Common myeloid progenitor, CD34-positive (primary cell): Measurements from ENCODE around the gene FAM177B.
"Not testable (repeated sequence)": the region's sequence is repeated elsewhere in the genome, so short reads cannot be mapped to it uniquely, and the experiment has no call there.

ENCODE experiments used
- CTCF ChIA-PET: fragments of 350-600 bp; sonication (Branson Sonifier 250); formaldehyde crosslinking; loops from one replicate; lab custom pipeline; 2021; ENCODE audit warnings: antibody characterized with exemption; lab: Charles Lee
- POLR2A ChIA-PET: fragments of 350-600 bp; sonication (Branson Sonifier 250); formaldehyde crosslinking; loops from one replicate; lab custom pipeline; 2021; ENCODE audit warnings: antibody characterized with exemption; lab: Charles Lee
- DNase-seq, 3 donors: peaks; one replicate each; pipeline versions ENCODE4 v3.0.0 to v3.0.0-alpha.2; 2013
- H3K27ac ChIP-seq, 2 experiments: 1 replicate in 1 of 2; 2 replicates in 1 of 2; pipeline ENCODE4 v1.7.0; 2013; ENCODE audit warnings: inconsistent platforms in 2 of 2, low read length in 2 of 2, mild to moderate bottlenecking in 2 of 2, low read depth in 1 of 2, moderate library complexity in 1 of 2; ENCODE audit not compliant: severe bottlenecking in 2 of 2, insufficient read depth in 1 of 2, poor library complexity in 1 of 2
- H3K27me3 ChIP-seq, 5 experiments: replicated peaks in 2 of 5; 1 replicate in 3 of 5; 2 replicates in 2 of 5; pipeline versions ENCODE4 v1.6.1 to v1.7.0; 2013; ENCODE audit warnings: low read length in 4 of 5, mild to moderate bottlenecking in 2 of 5, moderate library complexity in 2 of 5, inconsistent platforms in 1 of 5; ENCODE audit not compliant: insufficient read depth in 5 of 5, control insufficient read depth in 4 of 5
- H3K36me3 ChIP-seq, 4 experiments: 1 replicate in 2 of 4; 2 replicates in 2 of 4; pipeline versions ENCODE4 v1.6.1 to v1.7.0; 2013; ENCODE audit warnings: low read length in 3 of 4, control low read depth in 1 of 4, mild to moderate bottlenecking in 1 of 4; ENCODE audit not compliant: control insufficient read depth in 4 of 4, insufficient read depth in 4 of 4
- H3K4me1 ChIP-seq, 4 experiments: 1 replicate in 3 of 4; 2 replicates in 1 of 4; pipeline versions ENCODE4 v1.6.1 to v1.7.1; 2013; ENCODE audit warnings: low read length in 3 of 4, mild to moderate bottlenecking in 3 of 4, control low read depth in 1 of 4, inconsistent platforms in 1 of 4, moderate library complexity in 1 of 4; ENCODE audit not compliant: control insufficient read depth in 4 of 4, insufficient read depth in 4 of 4; ENCODE audit errors: control extremely low read depth in 1 of 4
- H3K4me3 ChIP-seq, 7 experiments: 1 replicate in 4 of 7; 2 replicates in 3 of 7; pipeline versions ENCODE4 v1.5.1 to v1.7.0; 2013; ENCODE audit warnings: mild to moderate bottlenecking in 7 of 7, low read length in 6 of 7, moderate library complexity in 6 of 7, inconsistent platforms in 2 of 7, low read depth in 2 of 7, control low read depth in 1 of 7; ENCODE audit not compliant: insufficient read depth in 4 of 7, control insufficient read depth in 1 of 7; ENCODE audit errors: extremely low read depth in 1 of 7
- H3K9me3 ChIP-seq, 5 experiments: 1 replicate in 4 of 5; 2 replicates in 1 of 5; pipeline versions ENCODE4 v1.6.1 to v1.7.1; 2013; ENCODE audit warnings: low read length in 4 of 5, mild to moderate bottlenecking in 2 of 5, inconsistent platforms in 1 of 5, low read depth in 1 of 5, moderate library complexity in 1 of 5; ENCODE audit not compliant: control insufficient read depth in 4 of 5, insufficient read depth in 2 of 5; ENCODE audit errors: control extremely low read depth in 1 of 5
- WGBS: methylation state at CpG from one replicate; pipeline ENCODE4 v1.1.5; 2013; ENCODE audit not compliant: insufficient coverage; 5-methylcytosine and 5-hydroxymethylcytosine counted together

The FAM177B gene

GRCh38 chr1:222736470-222736869, 532 bp upstream of the FAM177B start:
- H3K9me3 ChIP-seq: no peaks in the 10 kb centered on the region
- no peaks in the 10 kb centered on the region for H3K27me3 ChIP-seq
- ChIA-PET CTCF (interaction anchor here (1.1 to 2.3 kb wide), 9 partner anchors 9 to 387 kb away, joined by 3 to 10 read pairs (median 4); no protein-coding TSS in a partner anchor), POLR2A (no interaction called here)
- no peak overlapping the region for H3K4me3 ChIP-seq
- DNase-seq: no peak
- H3K36me3 ChIP-seq: peaks cover 3 to 41% (median 14%) of the 10 kb centered on the region in 4 experiments
- 100% methylated on average over 1 of the region's 5 CpGs for WGBS
- no peaks in the 10 kb centered on the region for H3K4me1 ChIP-seq
- H3K27ac ChIP-seq: no peak overlapping the region

- POLR2A ChIA-PET: no interaction called here
- Histone ChIP-seq H3K27ac (no peak overlapping the region), H3K4me1 (no peaks in the 10 kb centered on the region), H3K4me3 (no peak overlapping the region), H3K36me3 (peaks cover 0 to 17% (median 8%) of the 10 kb centered on the region in 4 experiments), H3K9me3 (no peaks in the 10 kb centered on the region), H3K27me3 (no peaks in the 10 kb centered on the region)
- CTCF ChIA-PET: interaction anchor here (0.6 to 1.8 kb wide), 16 partner anchors 12 to 390 kb away, joined by 3 to 14 read pairs (median 4); no protein-coding TSS in a partner anchor
- WGBS: no CpG with 5 or more reads among the region's 2 CpGs
- no peak for DNase-seq
These were observed 2.5 kb downstream of the FAM177B start for GRCh38 chr1:222739465-222739864.

GRCh38 chr1:222739929-222740328, 2.9 kb downstream of the FAM177B start:
- WGBS: no CpG with 5 or more reads among the region's 1 CpG
- Histone ChIP-seq H3K36me3 (peaks cover 0 to 13% (median 7%) of the 10 kb centered on the region in 4 experiments), H3K4me3 (no peak overlapping the region), H3K27ac (no peak overlapping the region), H3K4me1 (no peaks in the 10 kb centered on the region), H3K9me3 (no peaks in the 10 kb centered on the region), H3K27me3 (no peaks in the 10 kb centered on the region)
- CTCF ChIA-PET: interaction anchor here (1.0 to 1.8 kb wide), 10 partner anchors 10 to 394 kb away, joined by 3 to 14 read pairs (median 4); no protein-coding TSS in a partner anchor
- no peak for DNase-seq
- POLR2A ChIA-PET: no interaction called here

GRCh38 chr1:222741630-222742457, 4.8 kb downstream of the FAM177B start:
- CTCF ChIA-PET: interaction anchor here (0.6 to 2.1 kb wide), 5 partner anchors 8 to 381 kb away, joined by 3 to 11 read pairs (median 3); no protein-coding TSS in a partner anchor
- H3K36me3 ChIP-seq, DNase-seq, POLR2A ChIA-PET, H3K4me1 ChIP-seq, H3K27ac ChIP-seq, H3K27me3 ChIP-seq, H3K4me3 ChIP-seq, H3K9me3 ChIP-seq: not testable (repeated sequence)
- 80% methylated on average over 1 of the region's 5 CpGs for WGBS

- H3K4me1 ChIP-seq: peaks cover 0 to 6% (median 3%) of the 10 kb centered on the region in 4 experiments
- H3K27me3 ChIP-seq: no peaks in the 10 kb centered on the region
- CTCF ChIA-PET: interaction anchor here (2.4 kb wide), 1 partner anchor 9 kb away, joined by 11 read pairs; no protein-coding TSS in a partner anchor
- no peak overlapping the region for H3K4me3 ChIP-seq
- H3K36me3 ChIP-seq: no peaks in the 10 kb centered on the region
- H3K9me3 ChIP-seq: no peaks in the 10 kb centered on the region
- POLR2A ChIA-PET: no interaction called here
- H3K27ac ChIP-seq: no peak overlapping the region
- DNase-seq: no peak
These were observed 12.9 kb downstream of the FAM177B start for GRCh38 chr1:222749927-222750326.

GRCh38 chr1:222750651-222751050, 13.6 kb downstream of the FAM177B start:
- ChIA-PET CTCF (interaction anchor here (0.6 to 2.4 kb wide), 5 partner anchors 10 to 342 kb away, joined by 3 to 11 read pairs (median 4); no protein-coding TSS in a partner anchor), POLR2A (interaction anchor here (0.6 kb wide), 1 partner anchor 29 kb away, joined by 4 read pairs; no protein-coding TSS in a partner anchor)
- Histone ChIP-seq H3K36me3 (no peaks in the 10 kb centered on the region), H3K9me3 (no peaks in the 10 kb centered on the region), H3K27me3 (no peaks in the 10 kb centered on the region), H3K4me1 (peaks cover 0 to 6% (median 3%) of the 10 kb centered on the region in 4 experiments), H3K27ac (no peak overlapping the region), H3K4me3 (no peak overlapping the region)
- no CpG with 5 or more reads among the region's 1 CpG for WGBS
- DNase-seq: no peak

GRCh38 chr1:222751255-222751654, 14.3 kb downstream of the FAM177B start:
- H3K36me3 ChIP-seq: no peaks in the 10 kb centered on the region
- DNase-seq: no peak
- no peaks in the 10 kb centered on the region for H3K9me3 ChIP-seq
- H3K4me3 ChIP-seq: no peak overlapping the region
- no peaks in the 10 kb centered on the region for H3K27me3 ChIP-seq
- no CpG with 5 or more reads among the region's 3 CpGs for WGBS
- ChIA-PET POLR2A (no interaction called here), CTCF (interaction anchor here (0.6 to 2.4 kb wide), 9 partner anchors 9 to 373 kb away, joined by 3 to 11 read pairs (median 3); no protein-coding TSS in a partner anchor)
- peaks cover 0 to 6% (median 3%) of the 10 kb centered on the region in 4 experiments for H3K4me1 ChIP-seq
- no peak overlapping the region for H3K27ac ChIP-seq
